HG02623 (cell line): ENCODE measurements around the gene HM13.
"Not testable (repeated sequence)": the region's sequence is repeated elsewhere in the genome, so short reads cannot be mapped to it uniquely, and the experiment has no call there.

ENCODE experiments used
- ATAC-seq: cut with Tn5 transposase; IDR thresholded peaks from one replicate; pipeline ENCODE4 v1.9.1; 2021; ENCODE audit warnings: moderate library complexity; ENCODE audit not compliant: unreplicated experiment

HM13 gene

DNA sequence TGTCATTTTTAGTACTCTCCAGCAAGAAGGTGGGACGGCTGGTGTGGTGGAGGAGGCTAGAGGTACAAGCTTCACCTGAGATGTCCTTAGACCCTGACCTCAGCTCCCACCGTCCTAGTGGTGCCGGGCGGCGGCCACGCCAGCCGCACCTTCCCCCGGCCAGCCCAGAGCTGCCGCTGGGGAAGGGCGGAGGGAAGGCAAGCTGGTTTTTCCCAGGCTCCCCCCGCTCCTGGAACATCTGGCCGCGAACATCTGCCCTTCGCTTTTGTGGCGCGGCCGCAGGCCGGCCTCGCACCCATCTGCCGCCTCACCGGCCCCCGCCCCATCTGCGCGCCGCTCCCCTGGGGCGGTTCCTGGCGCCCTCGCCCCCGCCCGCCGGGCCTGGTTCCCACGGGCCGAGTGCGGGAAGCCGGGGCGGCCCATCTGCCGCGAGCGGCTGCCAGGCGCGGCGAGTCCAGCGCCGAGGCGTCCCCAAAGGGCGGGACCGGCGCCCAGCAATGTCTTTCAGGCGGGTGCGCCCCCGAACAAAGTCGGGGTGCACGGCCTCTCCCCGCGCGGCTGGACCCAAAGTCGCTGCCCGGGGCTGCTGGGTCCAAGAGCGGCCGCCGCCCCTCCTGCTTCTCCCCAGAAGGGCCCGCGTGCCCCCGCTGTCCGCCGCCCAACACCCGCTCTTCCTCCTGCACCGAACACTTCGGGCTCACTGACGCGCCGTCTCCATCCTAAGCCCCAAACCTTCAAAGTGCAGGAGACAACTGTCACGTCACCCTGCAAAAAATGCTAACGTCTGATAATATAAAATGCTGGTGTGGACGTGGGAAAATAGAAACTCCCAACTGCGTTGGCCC lies 73.5 kb downstream of the HM13 start:
- no peak for ATAC-seq

DNA sequence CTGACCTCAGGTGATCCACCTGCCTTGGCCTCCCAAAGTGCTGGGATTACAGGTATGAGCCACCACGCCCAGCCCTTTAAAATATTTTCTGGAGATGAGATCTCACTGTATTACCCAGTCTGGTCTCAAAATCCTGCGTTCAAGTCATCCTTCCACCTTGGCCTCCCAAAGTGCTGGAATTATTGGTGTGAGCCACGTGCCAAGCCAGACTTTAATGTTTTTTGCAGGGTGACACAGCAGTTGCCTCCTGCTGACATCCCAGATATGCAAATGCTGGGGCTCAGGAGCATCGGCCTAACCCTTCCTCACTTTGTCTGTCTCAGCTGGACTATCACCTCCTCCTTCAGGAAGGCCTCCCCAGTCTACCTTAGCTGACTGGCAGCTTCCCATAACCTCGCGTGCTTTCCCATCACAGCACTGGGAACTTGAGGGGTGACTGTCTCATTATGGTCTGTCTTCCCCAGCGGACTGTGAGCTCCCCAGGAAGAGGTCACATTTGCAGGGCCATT lies 76.5 kb downstream of the HM13 start:
- no peak for ATAC-seq

DNA sequence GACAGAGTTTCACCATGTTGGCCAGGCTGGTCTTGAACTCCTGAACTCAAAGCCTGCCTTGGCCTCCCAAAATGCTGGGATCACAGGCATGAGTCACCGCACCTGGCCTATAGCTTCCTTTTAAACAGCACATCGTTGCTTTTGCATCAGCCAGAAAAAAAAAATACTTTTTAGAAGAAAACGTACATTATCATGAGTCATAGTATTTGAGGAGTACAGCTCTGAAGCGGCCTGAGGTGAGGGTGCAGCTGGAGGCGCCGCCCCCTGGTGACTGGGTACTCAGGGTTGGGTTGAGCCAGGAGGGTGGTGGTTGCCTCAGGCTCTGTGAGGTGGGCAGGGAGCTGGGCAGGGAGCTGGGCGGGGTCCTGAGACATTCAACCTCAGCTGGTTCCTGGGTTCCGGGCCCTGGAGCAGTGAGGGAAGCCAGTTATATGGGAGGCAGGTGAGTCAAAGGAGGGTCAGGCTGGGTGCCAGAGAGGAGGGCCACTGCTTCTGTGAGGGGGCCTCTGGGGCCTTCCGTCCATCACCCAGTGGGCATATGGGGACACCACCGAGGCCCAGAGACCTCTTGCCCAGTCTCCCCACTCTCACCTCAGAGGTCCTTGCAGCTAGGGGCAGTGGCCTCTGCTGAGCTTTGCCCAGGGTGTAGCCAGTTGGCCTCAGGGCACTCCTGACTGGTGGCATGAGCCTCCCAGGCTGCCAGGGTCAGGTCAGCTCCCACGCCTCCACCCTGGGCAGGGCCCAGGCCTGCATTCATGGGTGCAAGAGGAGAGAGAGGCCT lies 79.2 kb downstream of the HM13 start:
- no peak for ATAC-seq

DNA sequence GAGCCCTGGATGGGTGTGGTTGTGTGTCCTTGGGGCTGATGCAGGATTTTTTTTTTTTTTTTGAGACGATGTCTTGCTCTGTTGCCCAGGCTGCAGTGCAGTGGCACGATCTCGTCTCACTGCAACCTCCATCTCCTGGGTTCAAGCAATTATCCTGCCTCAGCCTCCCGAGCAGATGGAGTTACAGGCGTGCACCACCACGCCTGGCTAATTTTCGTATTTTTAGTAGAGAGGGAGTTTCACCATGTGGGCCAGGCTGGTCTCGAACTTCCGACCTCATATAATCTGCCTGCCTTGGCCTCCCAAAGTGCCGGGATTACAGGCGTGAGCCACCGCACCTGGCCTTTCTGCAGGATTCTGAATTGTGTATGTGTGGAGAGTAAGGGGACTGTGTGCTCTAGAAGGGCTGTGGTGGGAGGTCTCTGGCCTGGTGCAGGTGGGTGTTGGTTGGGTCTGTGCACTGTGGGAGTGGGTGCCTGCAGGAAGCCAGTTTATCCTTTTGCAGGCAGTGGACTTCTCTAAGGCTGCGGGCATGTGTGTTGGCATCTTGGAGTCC lies 79.8 kb downstream of the HM13 start:
- ATAC-seq = no peak

DNA sequence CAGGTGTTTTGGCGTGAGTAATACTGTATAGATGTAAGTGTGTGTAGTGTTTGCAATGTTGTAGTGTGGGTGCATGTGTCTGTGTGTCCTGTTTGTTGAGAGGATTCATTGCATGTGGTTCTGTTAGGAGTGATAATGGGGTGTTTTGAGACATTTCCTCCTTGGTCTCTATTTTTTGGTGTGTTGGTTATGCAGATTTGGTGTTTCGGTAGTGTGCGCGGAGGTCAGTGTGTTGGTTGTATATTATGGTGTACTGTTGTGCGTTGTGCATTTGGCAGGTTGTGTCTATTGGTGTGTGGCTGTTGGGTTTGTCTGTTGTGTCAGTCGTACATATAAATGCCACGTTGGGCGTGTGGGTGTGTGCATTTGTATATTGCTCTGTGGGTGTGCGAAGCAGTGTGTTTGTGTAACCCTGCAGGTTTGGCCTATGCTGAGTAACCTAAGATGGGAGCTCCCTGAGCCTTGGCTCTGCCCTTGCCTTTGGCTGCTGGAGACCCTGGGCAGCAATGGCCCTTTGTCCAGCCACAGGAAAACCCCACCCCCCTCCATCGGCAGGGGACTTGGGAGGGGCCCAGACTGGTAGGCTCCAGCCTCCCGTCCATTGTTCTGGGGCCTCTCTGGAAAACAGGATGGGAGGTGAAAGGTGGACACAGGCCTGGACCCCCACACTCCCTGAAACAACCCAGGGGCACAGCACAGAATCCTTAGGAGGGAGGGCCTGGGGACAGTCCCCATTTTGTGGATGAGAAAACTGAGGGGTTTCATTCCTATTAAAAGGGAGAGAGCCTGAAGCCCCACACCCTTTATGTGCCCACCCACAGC lies 80.5 kb downstream of the HM13 start:
- no peak for ATAC-seq

DNA sequence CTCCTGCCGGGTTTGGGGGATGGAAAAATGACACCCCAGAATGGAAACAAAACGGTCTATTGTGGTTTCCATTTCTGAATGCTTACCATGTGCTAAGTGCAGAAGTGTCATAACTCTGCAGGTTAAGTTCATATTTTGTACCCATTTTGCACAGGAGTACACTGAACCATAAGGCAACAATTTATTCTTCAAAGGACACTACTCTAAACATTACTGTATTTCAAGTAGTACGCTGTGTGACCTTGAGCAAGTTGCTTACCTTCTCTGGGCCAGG lies 81.1 kb downstream of the HM13 start:
- ATAC-seq = no peak

DNA sequence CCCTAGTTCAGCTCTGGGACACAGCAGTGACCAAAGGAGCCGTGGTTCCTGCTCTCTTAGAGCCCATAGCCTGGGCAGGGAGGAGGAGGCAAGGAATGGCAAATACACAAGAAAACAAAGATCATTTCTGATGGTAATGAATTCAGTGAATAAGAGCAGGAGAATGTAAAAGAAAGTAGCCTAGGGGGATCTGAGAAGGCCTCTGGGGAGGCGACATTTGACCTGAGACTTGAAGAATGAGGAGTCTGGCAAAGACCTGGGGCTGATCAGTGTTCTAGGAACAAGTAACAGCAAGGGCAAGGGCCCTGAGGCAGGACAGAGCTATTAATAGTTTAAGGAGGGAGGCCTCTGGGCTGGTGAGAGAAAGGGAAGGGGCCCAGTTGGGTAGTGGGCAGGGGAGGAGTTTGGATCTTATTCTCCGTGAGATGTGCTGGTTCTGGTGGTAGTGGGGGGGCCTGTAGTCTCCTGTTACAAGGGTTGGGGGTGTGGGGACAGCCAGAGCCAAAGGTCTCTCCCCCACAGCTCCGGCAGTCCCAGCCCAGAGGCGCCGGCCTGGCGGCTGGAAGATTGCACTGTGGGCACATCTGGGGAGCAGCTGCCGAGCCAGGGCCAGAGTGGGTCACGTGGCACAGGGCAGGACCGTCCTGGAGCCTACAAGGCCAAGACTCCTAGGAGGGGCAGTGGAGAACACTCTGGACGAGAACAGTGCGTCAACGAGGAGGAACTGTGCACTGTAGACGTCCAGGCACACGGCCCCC lies 81.6 kb downstream of the HM13 start:
- ATAC-seq = no peak

DNA sequence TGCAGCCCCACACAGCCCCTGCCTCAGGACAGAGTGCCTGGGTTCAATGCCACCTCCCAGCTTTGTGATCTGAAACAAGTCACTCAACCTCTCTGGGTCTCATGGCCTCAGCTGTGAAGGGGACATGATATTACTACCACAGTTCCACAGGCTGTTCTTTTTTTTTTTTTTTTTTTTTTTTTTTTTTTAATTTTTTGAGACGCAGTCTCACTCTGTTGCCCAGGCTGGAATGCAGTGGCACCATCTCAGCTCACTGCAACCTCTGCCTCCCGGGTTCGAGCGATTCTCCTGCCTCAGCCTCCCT lies 82.1 kb downstream of the HM13 start:
- ATAC-seq = not testable (repeated sequence)

DNA sequence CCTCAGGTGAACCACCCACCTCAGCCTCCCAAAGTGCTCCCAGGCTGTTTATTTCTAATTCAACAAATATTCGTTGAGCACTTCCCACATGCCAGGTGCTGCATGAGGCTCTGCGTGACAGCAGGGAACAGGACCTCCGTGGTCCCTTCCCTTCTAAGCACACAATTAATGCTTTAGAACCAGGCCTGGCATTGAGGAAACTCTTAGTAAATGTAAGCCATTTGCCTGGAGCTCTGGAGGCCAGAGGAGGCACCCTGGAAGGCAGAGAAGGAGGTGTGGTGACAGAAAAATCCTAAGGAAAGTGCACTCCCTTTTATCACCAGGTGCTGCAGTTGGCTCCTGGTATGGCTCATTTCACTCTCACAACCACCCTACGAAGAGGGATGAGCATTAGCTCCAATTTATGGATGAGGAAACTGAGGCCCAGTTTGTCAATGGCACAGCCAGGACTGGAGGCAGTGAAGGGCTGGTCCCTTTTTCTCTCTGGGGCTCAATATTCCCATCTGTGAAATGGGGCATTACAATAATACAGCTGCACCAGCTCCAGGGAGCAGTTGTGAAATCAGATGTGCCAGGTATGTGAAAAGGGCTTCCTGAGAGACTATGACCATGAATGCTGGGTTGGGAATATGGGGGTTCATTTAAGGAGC lies 82.7 kb downstream of the HM13 start:
- no peak for ATAC-seq

DNA sequence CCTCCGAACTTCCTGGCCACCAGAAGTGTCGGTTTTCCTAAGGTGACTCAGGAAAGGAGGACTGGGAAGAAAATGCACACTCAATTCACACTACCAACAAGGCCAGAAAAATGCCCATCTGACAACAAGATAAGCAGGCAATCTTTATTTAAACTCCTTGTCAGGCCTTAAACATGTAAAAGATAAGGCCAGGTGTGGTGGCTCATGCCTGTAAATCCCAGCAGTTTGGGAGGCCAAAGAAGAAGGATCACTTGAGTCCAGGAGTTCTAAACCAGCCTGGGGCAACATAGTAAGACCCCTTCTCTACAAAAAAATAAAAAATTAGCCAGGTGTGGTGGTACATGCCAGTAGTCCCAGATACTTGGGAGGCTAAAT lies 83.2 kb downstream of the HM13 start:
- ATAC-seq = no peak

DNA sequence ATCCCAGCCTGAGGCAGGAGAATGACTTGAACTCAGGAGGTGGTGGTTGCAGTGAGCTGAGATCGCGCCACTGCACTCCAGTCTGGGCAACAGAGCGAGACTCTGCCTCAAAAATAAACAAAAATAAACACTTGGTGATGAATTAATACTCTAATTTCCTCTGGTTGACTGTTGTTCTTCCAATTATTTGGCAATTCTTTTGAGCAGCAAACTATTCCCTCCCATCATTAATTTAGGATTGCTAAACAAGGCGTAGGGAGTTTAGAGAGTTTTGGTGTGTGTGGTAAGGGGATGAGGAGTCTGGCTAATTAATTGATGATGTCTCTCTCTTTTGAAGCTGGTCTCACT lies 88.2 kb downstream of the HM13 start:
- no peak for ATAC-seq

DNA sequence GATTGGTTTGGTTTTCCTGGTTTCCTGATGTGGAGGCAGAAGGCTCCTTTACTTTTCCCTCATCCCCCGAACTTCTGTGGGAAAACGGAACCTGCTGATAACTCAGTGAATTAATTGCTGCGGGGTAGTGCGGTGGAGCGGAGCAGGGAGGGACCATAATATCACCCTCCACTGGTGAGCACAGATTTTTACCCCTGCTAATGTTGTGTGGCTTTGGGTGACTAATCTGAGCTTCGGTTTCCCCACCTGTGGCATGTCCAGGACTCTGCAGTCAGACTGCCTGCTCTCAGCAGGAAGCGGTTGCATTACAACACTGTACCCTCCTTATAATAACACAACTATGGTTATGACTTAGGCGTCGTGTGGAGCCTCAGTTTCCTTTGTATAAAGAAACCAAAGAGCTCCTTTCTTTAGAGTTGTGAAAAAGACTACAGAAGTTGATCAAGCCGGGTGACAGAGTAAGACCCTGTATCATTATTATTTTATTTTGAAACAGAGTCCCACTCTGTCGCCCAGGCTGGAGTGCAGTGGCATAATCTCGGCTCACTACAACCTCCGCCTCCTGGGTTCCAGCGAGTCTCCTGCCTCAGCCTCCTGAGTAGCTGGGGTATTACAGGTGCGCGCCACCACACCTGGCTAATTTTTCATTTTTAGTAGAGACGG lies 88.7 kb downstream of the HM13 start:
- ATAC-seq = peak; percentile 43

DNA sequence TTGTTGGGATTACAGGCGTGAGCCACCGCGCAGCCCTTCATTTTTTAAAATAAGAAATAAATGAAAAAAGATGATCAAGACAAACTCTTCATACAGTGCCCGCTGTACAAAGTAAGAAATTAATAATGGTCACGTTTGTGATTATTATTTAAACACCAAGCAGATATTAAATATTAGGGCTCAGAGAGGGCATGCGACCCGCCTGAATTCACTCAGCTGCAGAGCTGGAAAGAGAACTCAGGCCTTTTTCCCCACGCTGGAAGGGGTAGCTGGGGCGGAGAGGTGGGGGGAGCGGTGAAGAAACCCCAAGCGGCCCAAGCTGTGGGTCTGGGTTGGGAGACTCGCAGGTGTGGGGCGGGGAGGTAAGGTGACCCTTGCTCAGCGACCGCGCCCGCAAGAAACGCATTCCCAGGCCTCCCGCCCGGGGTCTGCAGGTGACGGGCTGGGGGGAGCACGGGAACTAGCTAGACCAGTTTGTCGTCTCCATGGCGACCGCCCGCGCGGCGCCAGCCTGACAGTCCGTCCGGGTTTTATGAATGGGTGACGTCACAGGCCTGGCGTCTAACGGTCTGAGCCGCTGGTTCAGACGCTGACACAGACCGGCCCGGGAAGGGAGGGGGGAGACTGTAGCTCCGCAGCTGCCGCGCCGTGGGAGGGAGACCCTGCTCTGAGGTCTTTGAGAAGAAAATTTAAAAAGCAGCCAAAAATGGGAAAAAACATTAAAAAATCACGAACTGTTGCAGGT lies 89.8 kb downstream of the HM13 start:
- ATAC-seq = no peak

DNA sequence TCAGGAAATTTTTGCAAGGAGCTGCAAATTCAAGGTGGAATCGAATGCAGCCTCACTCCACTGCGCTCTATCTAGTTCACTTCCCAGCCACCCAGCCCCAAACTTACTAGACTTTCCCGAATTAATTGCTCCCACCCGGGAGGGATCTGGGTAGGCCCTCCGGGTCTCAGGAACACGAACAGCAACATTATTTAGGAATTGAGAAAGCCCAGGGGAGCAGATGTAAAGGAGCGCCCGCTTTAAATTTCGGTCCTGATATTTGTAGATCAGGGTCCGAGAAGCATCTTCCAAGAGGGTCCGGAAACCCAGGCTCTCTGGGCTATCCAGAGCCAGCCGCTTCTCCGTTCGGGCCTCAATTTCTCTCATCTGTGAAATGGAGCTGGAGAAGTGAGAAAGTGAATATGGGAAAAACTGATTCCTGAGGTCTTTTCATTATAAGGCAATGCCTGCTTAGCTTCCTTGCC lies 90.4 kb downstream of the HM13 start:
- no peak for ATAC-seq

DNA sequence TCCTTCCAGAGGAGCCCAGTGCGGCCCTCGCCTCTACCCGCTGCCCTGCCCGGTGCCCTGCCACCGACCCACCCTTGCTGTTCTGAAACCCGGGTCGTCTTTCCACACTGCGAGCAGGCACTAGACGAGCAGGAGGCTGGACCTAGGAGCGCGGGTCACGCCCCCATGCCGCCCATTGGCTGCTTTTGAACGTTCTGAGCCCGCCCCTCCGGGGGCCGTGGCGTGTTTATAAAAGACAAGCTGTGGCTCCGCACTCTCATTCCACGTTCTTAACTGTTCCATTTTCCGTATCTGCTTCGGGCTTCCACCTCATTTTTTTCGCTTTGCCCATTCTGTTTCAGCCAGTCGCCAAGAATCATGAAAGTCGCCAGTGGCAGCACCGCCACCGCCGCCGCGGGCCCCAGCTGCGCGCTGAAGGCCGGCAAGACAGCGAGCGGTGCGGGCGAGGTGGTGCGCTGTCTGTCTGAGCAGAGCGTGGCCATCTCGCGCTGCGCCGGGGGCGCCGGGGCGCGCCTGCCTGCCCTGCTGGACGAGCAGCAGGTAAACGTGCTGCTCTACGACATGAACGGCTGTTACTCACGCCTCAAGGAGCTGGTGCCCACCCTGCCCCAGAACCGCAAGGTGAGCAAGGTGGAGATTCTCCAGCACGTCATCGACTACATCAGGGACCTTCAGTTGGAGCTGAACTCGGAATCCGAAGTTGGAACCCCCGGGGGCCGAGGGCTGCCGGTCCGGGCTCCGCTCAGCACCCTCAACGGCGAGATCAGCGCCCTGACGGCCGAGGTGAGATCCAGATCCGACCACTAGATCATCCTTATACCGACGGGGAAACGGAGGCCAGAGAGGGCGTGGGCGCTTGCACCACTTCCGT lies 91.0 kb downstream of the HM13 start, which contains the start of gene ID1:
ID1 (plus strand) TSS at position 259 of the 871 bp plus-strand sequence; CDS start at position 358, 99 bp downstream.
- ATAC-seq = peak; percentile 91

DNA sequence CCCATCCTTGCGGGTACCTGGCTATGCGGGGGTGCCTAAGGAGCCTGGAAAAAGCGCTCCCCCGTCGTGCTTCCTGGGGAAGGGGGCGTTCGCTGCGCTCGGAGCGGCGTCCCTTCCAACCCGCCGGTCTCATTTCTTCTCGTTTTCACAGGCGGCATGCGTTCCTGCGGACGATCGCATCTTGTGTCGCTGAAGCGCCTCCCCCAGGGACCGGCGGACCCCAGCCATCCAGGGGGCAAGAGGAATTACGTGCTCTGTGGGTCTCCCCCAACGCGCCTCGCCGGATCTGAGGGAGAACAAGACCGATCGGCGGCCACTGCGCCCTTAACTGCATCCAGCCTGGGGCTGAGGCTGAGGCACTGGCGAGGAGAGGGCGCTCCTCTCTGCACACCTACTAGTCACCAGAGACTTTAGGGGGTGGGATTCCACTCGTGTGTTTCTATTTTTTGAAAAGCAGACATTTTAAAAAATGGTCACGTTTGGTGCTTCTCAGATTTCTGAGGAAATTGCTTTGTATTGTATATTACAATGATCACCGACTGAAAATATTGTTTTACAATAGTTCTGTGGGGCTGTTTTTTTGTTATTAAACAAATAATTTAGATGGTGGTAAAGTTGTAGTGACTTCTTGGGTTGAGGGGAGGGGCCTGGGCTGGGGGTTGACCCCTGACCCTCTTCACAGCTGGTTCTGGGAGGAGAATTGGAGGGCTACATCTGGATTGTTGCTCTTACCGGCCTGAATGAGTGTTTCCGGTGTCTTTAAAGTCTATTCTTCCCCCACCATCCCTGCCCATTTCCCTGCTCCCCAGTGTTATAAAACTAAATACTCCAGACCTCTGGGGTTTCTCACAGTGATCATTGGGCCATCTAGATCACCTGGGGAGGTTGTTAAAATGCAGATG lies 91.9 kb downstream of the HM13 start:
- ATAC-seq = no peak
